GM10847 (cell line): ENCODE results near the gene CCDC87.
A peak's percentile ranks its signal among the peaks of the same experiment; 100 is the strongest.

Experiments
- POLR2A ChIP-seq: IDR thresholded peaks from 2 replicates; pipeline ENCODE4 v1.6.1; 2011; ENCODE audit not compliant: insufficient read length; ENCODE audit errors: extremely low read depth

Gene CCDC87, protein sequence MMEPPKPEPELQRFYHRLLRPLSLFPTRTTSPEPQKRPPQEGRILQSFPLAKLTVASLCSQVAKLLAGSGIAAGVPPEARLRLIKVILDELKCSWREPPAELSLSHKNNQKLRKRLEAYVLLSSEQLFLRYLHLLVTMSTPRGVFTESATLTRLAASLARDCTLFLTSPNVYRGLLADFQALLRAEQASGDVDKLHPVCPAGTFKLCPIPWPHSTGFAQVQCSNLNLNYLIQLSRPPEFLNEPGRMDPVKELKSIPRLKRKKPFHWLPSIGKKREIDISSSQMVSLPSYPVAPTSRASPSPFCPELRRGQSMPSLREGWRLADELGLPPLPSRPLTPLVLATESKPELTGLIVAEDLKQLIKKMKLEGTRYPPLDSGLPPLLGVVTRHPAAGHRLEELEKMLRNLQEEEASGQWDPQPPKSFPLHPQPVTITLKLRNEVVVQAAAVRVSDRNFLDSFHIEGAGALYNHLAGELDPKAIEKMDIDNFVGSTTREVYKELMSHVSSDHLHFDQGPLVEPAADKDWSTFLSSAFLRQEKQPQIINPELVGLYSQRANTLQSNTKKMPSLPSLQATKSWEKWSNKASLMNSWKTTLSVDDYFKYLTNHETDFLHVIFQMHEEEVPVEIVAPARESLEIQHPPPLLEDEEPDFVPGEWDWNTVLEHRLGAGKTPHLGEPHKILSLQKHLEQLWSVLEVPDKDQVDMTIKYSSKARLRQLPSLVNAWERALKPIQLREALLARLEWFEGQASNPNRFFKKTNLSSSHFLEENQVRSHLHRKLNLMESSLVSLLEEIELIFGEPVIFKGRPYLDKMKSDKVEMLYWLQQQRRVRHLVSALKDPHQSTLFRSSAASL

DNA sequence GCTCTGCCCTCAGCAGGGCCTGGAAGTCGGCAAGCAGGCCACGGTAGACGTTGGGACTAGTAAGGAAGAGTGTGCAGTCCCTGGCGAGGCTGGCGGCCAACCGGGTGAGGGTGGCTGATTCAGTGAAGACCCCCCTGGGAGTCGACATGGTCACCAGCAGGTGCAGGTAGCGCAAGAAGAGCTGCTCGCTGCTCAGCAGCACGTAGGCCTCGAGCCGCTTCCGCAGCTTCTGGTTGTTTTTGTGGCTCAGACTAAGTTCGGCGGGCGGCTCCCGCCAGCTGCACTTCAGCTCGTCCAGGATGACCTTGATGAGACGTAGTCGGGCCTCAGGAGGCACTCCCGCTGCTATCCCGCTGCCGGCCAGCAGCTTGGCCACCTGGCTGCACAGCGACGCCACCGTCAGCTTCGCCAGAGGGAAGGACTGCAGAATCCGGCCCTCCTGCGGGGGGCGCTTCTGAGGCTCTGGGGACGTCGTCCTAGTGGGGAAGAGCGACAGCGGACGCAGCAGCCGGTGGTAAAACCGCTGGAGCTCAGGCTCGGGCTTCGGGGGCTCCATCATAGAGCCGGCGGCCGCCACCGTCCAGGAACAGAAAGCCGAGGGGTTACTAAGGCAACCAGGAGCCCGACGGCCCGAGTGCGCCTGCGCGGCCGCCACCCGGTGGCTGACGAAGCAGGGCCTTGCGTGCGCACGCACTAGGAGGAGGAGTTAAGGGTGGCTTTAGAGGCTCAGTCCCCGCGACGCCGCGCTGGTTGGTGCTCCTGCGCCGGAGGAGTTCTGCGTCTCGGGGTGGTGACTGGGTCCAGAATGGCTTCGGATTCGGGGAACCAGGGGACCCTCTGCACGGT is at the start of gene CCDC87, which contains the start of gene CCS:
TSS of gene CCDC87 (minus strand) at position 607 of the 846 bp plus-strand sequence. CDS start at position 559, 48 bp downstream.
TSS of gene CCS (plus strand) at position 729 of the 846 bp plus-strand sequence. CDS start at position 806, 77 bp downstream.
- peak; percentile 95 for TF ChIP-seq POLR2A

DNA sequence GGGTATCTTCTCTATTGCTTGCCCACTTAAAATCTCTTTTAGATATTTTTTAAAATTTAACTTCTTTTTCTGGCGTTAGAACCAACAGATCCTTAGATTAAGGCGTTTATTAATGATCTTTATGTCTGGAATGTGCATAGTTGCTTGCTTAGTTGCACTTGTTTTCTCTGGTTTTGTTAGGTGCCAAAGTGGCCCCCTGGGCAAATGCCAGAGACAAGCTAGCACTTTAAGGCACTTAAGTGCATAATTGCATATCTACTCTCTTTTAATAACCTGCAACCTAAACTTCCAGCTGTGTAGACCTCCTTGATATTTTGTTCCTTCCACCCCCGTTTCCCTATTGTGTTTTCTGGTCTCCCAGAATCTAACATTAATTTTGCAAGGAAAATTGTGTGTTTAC is 49.0 kb upstream of the CCDC87 start:
- TF ChIP-seq POLR2A, result no peak

DNA sequence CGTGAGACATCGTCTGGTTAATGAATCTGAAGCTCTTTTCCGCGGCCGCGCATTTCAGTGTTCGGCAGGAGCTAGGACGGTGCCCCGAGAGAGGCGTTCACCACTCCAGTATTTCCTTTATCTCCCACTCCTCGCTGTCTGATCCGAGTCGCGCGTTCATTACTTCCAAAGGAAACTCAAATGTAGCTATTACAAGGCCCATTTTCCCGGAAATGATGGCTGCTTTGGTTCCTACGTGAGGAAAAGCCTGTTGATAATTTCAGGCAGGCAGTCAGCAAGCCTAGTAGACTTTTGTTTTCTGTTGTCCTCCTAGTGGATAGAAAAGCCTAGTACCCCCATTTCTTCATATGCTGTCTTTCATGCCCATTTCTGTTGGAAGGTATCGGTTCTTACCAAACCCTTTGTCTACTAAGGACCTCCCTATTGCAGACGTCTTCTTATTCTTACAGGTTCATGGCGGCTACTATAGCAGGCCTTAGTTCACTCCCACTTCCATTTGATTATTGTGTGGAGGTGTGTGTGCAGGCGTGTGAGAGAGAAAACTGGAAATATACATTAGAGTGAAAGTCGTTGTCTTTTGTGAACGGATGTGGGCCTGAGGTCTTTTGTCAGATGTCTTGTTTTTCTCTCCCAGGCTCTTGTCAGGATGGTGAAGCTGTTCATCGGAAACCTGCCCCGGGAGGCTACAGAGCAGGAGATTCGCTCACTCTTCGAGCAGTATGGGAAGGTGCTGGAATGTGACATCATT is 46.4 kb upstream of the CCDC87 start:
- TF ChIP-seq POLR2A, result no peak

DNA sequence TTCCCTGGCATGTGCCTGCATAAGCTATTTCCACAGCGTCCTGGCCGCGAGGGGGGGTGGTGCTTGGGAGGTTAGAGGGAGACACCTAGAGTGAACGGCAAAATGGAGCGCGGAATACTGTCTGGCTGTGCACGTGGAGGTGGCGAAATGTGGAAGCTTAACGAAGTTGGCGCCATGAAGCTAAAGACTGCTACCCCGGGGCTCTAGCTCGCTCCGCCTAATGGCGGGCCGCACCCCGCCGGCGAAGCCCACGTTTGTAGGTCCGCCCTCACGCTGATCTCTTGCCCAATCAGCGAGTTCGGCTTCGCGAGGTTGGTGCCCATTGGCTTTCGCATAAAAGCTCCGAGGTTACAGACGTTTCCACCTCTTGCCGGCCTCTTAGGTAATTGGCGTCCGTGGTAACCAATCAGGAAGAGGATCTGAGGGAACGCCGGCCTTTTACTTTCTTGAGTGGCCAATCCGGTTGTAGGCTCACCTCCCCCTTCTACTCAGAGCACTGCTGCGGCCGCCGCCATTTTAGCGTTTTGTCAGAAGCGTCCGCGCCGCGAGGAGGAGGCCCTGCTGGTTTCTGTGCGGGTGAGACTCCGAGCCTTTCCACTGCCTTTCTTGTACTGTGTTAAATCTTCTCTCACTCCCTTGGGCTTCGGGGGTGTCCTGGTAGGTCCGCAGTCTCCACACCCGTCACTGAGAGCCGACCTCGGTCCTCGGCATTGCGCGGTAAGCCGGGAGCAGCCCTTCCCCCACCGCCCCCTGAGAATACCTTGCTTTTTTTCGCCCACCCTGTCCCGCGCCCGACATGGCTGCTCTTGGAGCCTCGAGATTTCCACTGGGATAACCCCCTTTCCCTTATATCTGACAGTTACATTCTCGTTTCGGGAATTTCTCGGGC is 45.6 kb upstream of the CCDC87 start, which contains the start of gene RBM4:
TSS of gene RBM4 (plus strand) at position 527 of the 889 bp plus-strand sequence. CDS start 1,009 bp downstream, outside the sequence.
- peak; percentile 71 for TF ChIP-seq POLR2A

DNA sequence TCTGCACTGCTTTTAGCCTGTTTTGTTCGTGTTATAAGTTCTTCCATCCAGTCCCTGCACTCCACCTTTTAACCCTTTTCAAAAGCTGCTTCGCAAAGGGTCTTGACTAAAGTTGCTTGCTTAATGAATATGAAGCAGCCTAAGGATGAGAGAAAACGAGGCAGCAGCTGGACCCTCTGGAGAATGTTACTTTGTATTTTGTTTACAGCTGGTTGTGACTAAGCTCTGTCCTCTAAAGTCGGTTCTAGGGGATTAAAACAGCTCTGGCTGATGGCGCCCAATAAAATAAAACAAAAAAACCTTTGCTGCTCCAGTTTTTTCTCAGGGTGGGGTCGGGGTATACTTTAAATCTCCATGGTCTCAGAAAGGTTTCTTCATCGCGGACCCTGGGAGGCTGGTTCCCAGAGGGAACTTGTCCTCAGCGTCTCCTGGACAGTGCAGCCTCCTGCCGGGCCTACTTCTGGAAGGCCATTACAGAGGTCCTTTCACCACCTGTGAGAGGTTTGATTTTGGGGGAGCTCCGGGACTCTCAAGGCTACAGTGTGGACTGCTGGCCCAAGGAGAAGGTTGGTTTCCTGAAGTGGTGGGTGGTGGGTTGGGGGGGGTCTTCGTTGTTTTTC is 44.8 kb upstream of the CCDC87 start:
- TF ChIP-seq POLR2A, result no peak

DNA sequence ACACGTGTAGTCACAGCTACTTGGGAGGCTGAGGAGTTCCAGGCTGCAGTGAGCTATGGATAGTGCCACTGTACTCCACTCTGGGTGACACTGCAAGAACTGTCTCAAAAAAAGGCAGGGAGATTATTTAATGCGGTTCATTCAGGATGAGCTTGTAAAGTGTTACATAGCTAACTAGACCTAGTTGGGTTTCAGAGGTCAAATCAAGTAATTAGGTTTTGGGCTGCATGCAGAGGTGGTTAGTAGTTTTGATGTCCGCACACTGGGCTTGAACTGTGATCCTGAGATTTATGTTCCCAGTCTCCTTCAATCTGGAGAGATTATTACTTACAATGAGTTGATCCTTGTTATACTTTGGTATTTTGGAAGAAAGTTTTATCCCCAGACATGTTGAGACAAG is 43.5 kb upstream of the CCDC87 start:
- no peak for TF ChIP-seq POLR2A

DNA sequence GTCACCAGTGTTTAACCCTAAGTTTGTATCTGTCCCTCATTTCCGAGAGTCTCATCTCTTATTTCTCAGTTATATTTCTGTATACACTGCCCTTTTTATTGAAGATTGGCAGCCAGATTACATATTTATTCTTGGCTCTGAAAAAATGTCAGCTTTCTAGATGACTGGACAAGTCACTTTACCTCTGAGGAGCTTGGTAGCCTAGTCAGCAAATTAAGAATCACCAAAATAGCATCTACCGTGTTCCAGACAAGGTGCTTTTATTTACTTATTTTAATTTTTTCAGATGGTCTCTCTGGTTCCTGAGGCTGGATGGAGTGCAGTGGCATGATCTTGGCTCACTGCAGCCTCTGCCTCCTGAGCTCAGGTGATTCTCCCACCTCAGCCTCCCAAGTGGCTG is 40.1 kb upstream of the CCDC87 start:
- no peak for TF ChIP-seq POLR2A

DNA sequence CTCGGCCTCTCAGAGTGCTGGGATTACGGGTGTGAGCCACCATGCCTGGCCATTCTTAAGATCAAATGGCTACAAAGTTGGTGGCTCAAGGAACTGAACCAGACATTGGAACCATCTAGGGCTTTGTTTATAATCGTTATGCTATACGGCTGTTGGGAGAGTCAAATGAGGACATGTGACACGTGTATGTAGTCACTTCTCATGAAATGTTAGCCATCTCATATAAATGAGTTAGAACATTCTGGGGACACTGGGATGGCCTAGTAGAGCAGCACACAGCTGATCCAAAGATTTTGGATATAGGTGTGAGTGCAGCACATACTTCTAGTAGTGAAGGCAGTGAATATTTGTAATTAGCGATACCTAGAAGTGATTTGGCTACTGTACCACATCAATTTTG is 39.0 kb upstream of the CCDC87 start:
- no peak for TF ChIP-seq POLR2A

DNA sequence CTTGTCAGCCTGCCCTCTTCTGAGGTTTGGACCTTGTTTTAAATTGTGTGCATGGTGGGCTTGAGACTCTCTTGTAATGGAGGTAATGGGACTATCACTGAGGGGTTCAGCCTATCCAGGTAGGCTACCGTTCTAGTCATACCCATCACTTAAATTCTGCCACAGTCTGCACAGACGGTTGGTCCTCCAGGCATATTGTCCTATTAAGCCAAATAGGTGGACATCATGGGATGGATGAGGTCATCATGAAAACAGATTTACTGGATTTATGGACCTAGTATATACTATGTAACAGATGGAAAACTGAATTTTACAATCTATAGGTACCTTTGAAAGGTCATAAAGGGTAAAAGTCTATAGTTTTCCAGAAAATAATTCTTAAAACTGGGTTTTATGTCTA is 36.5 kb upstream of the CCDC87 start:
- TF ChIP-seq POLR2A, result no peak

DNA sequence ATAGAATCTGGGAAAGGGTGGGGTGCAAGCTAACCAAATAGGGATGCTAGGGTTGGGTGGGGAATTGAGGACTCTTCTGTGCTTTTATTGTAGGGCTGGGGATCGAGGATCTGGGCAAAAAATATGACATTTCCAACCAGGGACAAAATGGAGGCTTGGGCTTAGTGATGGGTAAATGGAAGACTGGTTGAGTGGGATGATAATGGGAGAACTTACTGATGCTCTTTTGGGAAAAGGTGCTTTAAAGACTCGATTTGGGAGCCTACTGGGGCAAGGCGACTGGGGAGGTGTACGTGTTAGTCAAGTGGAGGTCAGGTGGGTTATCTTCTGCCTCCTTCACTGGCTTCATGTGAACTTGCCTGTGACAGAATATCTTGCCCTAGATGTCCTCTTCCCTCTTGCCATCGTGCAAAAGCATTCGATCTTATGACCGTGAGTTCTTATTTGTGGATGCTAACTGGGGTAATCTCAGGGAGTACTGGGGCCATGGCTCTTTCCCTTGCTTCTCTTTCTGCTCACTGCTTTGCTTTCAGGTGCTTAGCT is 35.3 kb upstream of the CCDC87 start:
- TF ChIP-seq POLR2A, result no peak

DNA sequence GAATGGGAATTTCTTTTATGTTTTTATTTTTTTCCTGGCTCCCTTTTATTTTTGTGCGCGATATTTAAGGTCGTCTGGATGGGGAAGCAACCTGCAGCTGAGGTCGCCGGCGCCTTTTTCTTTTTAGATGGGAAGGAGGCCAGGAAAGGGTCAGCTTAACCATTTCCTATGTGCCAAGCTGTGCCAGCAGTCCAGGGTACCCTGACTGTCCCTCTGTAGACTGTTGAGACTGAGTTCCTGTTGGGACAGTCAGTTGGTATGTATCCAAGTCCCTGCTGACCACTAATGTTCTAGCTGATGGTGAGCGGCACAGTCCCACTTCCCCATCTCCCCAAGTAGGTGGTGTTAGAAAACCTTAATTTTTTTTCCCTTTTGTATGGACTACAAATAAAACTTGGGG is 34.1 kb upstream of the CCDC87 start:
- no peak for TF ChIP-seq POLR2A

DNA sequence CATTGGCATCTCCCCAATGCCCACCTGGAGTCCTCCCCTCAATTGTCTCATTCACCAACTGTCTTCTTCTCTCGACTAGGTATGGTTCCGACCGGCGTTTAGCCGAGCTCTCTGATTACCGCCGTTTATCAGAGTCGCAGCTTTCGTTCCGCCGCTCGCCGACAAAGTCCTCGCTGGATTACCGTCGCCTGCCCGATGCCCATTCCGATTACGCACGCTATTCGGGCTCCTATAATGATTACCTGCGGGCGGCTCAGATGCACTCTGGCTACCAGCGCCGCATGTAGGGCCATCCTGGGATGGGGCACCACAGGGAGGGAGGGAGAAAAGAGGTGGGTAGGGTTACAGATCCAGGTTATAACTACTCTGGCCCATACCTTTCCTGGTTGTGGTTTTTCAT is 33.5 kb upstream of the CCDC87 start:
- no peak for TF ChIP-seq POLR2A

DNA sequence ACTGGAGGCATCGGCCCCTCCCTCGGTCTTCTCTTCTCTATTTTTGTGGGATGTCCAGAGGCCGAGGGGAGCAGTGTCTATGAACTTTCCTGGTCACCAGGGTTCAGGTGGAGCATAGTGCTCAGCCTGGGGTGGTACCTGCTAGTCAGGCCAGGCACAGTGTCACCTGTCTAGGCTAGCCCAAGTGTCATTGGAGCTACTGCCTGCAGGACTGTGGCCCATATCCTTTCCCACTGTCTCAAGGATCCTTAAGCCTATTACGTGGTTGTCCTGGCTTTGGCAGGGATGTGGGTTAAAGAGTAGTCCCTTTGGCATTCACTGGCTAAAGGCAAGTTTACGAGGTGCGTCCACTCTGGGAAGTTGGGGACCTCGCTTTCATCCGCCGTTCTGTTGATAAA is 32.9 kb upstream of the CCDC87 start:
- TF ChIP-seq POLR2A, result no peak
